SK-N-DZ (cell line): ENCODE data around the gene CAPN8.
"Not testable (repeated sequence)": the region's sequence is repeated elsewhere in the genome, so short reads cannot be mapped to it uniquely, and the experiment has no call there.

Source experiments
- DNase-seq: peaks from one replicate; pipeline ENCODE4 v3.0.0-alpha.2; 2015; ENCODE audit warnings: low spot score

The CAPN8 gene

GRCh38 chr1:223525957-223526356 lies 139.5 kb downstream of the CAPN8 start:
- DNase-seq: no peak

- DNase-seq: no peak
Measured at GRCh38 chr1:223525546-223525945, 140.0 kb downstream of the CAPN8 start.

GRCh38 chr1:223524930-223525451 lies 140.5 kb downstream of the CAPN8 start:
- no peak for DNase-seq

GRCh38 chr1:223521150-223521549 lies 144.4 kb downstream of the CAPN8 start:
- DNase-seq: no peak

GRCh38 chr1:223520200-223520599 lies 145.3 kb downstream of the CAPN8 start:
- DNase-seq: no peak

- no peak for DNase-seq
Measured at GRCh38 chr1:223519116-223519515, 146.4 kb downstream of the CAPN8 start.

GRCh38 chr1:223518553-223518952 lies 146.9 kb downstream of the CAPN8 start:
- DNase-seq: not testable (repeated sequence)

GRCh38 chr1:223515926-223516325 lies 149.6 kb downstream of the CAPN8 start:
- DNase-seq: no peak

GRCh38 chr1:223515421-223515820 lies 150.1 kb downstream of the CAPN8 start:
- DNase-seq: no peak

GRCh38 chr1:223514644-223515043 lies 150.9 kb downstream of the CAPN8 start:
- no peak for DNase-seq

- no peak for DNase-seq
Measured at GRCh38 chr1:223513309-223513708, 152.2 kb downstream of the CAPN8 start.

- DNase-seq: no peak
Measured at GRCh38 chr1:223512057-223512456, 153.4 kb downstream of the CAPN8 start.

- DNase-seq: no peak
Measured at GRCh38 chr1:223508796-223509195, 156.7 kb downstream of the CAPN8 start.

GRCh38 chr1:223504741-223505140 lies 160.8 kb downstream of the CAPN8 start:
- no peak for DNase-seq

GRCh38 chr1:223503348-223503747 lies 162.2 kb downstream of the CAPN8 start:
- DNase-seq: no peak

GRCh38 chr1:223500560-223501425 lies 164.7 kb downstream of the CAPN8 start:
- DNase-seq: no peak

- peak; percentile 52 for DNase-seq
Measured at GRCh38 chr1:223496883-223497282, 168.6 kb downstream of the CAPN8 start.

GRCh38 chr1:223494926-223495645 lies 170.4 kb downstream of the CAPN8 start:
- DNase-seq: no peak

- no peak for DNase-seq
Measured at GRCh38 chr1:223492044-223492443, 173.5 kb downstream of the CAPN8 start.
